Measurements from ENCODE around the gene MAPKBP1. TPM values are rescaled to one million over a fixed set of nuclear protein-coding genes. Genes with fewer than 3 reads are reported as not detected.

The MAPKBP1 gene
- total and polyA plus RNA-seq, 2 of the 8 experiments (the other 6 are each of a cell fraction or from before 2014, with no cell fraction given), result 4.3 to 11.3 TPM

DNA sequence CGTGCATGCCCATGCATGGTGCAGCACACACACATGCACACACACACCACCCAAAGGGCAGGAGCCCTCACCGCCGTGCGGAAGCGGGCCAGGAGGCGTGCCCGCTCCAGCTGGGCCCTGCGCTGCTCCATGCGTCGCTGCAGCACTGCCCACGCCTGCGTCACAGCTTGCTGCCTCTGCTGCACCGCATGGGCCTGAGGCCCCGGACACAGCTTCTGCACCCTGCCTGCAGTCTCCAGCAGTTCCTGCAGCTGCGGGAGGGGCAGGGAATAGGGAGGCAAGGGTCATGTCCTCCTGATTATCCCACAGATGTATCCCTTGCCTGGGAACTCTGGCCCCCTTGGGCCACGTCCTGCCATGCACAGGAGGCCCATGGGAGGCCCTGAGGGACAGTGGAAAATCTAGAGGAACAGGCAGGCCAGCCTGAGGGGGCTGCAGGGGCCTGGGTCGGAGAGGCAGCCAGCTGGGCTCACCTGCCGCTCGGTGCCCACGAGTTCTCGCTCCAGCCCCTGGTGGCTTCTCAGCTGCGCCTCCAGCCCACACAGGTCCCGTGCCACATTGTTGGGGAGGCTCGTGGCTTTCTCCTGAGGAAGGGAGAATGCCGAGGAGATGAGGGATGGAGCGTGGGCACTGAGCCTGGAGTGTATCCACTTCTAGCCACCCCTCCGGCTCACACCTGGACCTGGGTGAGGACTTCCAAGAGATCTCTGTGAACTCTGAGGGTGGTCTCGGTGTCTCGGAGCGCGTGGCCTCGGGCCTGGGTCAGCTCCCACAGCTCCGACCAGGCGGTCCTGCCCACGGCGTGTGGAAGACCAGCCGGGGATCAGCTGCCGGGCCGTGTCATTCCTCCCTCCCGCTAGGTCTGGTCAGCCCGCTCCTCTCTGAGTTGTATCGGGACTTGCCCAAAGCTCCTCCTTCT lies 95.7 kb downstream of the MAPKBP1 start:
- H3K9me3 ChIP-seq (ENCODE audit: insufficient read depth in 2 of 2, low read depth in 1 of 2, low read length in 1 of 2), result no peaks in the 10 kb centered on the region
- no peak overlapping the region for H4K5ac ChIP-seq (ENCODE audit: insufficient read length, low read depth, low read length)
- H2BK15ac ChIP-seq (ENCODE audit: low read length), result no peak overlapping the region
- peak overlapping the region; percentile 59; the same call in 1 of the 2 replicates for H4K8ac ChIP-seq (ENCODE audit: extremely low read depth, insufficient read depth, low read length)
- H3K27me3 ChIP-seq (replicated peaks in 1 of 4; ENCODE audit: control insufficient read depth in 3 of 4, extremely low read depth in 1 of 4, insufficient read depth in 3 of 4, low read length in 3 of 4), result no peaks in the 10 kb centered on the region
- no peak overlapping the region for H3K4ac ChIP-seq (replicated peaks; ENCODE audit: insufficient read length, low read depth, low read length)
- H3K14ac ChIP-seq (ENCODE audit: insufficient read length), result no peak overlapping the region
- H3K18ac ChIP-seq (ENCODE audit: extremely low read depth, low read length), result no peak overlapping the region
- H3K23me2 ChIP-seq (ENCODE audit: low read depth, low read length), result no peaks in the 10 kb centered on the region
- no peak overlapping the region for H3K23ac ChIP-seq (ENCODE audit: insufficient read length)
- H2AFZ ChIP-seq (ENCODE audit: low read length), result no peak overlapping the region
- no peak overlapping the region for H3K27ac ChIP-seq (ENCODE audit: low read depth, low read length)
- CTCF ChIA-PET (ENCODE audit: partially characterized antibody), result interaction anchor here (0.6 to 2.7 kb wide), 16 partner anchors 8 to 132 kb away, joined by 3 to 9 read pairs (median 5); partner anchors contain the start of gene MAPKBP1
- H2BK12ac ChIP-seq (ENCODE audit: low read depth, low read length), result peak overlapping the region; percentile 39; the same call in 1 of the 2 replicates
- no peak overlapping the region for H2BK120ac ChIP-seq (replicated peaks; ENCODE audit: low read depth, low read length)
- H3K79me1 ChIP-seq (ENCODE audit: low read depth, low read length), result no peaks in the 10 kb centered on the region
- H2BK5ac ChIP-seq (ENCODE audit: low read depth, low read length), result 0 out of 2 replicates have a peak overlapping the region, but pooled peaks have one; percentile 52
- FAIRE-seq, result no peak
- H2BK20ac ChIP-seq (ENCODE audit: low read length), result 0 out of 2 replicates have a peak overlapping the region, but pooled peaks have one; percentile 32
- no peaks in the 10 kb centered on the region for H3K36me3 ChIP-seq (ENCODE audit: control insufficient read depth in 2 of 4, insufficient read depth in 4 of 4, low read length in 3 of 4)
- H3K4me1 ChIP-seq (replicated peaks in 1 of 4; ENCODE audit: control insufficient read depth in 3 of 4, insufficient read depth in 4 of 4, low read length in 3 of 4), result peaks cover 0 to 3% (median under 1%) of the 10 kb centered on the region in 4 experiments; a peak in 3 of 7 replicates
- peaks cover 0 to 2% of the 10 kb centered on the region in 2 experiments for H4K20me1 ChIP-seq (replicated peaks in 1 of 2; ENCODE audit: control insufficient read depth in 1 of 2, insufficient read depth in 2 of 2, low read length in 2 of 2)
- no peak overlapping the region for H3K4me3 ChIP-seq (ENCODE audit: extremely low read depth in 1 of 4, insufficient read depth in 2 of 4, low read depth in 3 of 4, low read length in 4 of 4)
- no peak overlapping the region for H2AK5ac ChIP-seq (ENCODE audit: low read depth, low read length)
- no peak overlapping the region for H3K4me2 ChIP-seq (ENCODE audit: insufficient read depth in 1 of 2, low read depth in 2 of 2, low read length in 2 of 2)
- H3K79me2 ChIP-seq (ENCODE audit: control insufficient read depth in 1 of 2, insufficient read depth in 2 of 2, low read length in 2 of 2), result no peaks in the 10 kb centered on the region
- H3K9ac ChIP-seq (replicated peaks in 1 of 4; ENCODE audit: extremely low read depth in 1 of 4, low read depth in 3 of 4, low read length in 3 of 4), result no peak overlapping the region
- no peak for DNase-seq (ENCODE audit: low read depth in 1 of 2, low spot score in 2 of 2)
- no peak overlapping the region for H4K91ac ChIP-seq (replicated peaks; ENCODE audit: insufficient read length, low read length)
- POLR2A ChIA-PET (ENCODE audit: partially characterized antibody), result interaction anchor here (1.2 to 2.2 kb wide), 3 partner anchors 18 to 25 kb away, joined by 3 to 4 read pairs (median 3); no protein-coding TSS in a partner anchor
- no peak overlapping the region for H3K56ac ChIP-seq (replicated peaks; ENCODE audit: insufficient read length, low read depth, low read length)
- 92% methylated on average over 42 of the region's 42 CpGs; no CpG with 5 or more reads in 1 of the 2 experiments for WGBS, 2 experiments (ENCODE audit: extremely low coverage in 1 of 2, insufficient coverage in 1 of 2, insufficient read length in 1 of 2, insufficient replicate concordance in 2 of 2, low coverage in 1 of 2, low lambda C conversion rate in 2 of 2, missing lambda C conversion rate in 1 of 2)
- TF ChIP-seq, protein P1, sequence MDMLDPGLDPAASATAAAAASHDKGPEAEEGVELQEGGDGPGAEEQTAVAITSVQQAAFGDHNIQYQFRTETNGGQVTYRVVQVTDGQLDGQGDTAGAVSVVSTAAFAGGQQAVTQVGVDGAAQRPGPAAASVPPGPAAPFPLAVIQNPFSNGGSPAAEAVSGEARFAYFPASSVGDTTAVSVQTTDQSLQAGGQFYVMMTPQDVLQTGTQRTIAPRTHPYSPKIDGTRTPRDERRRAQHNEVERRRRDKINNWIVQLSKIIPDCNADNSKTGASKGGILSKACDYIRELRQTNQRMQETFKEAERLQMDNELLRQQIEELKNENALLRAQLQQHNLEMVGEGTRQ (IDR thresholded peaks at IDR 0.05; ENCODE audit: low read length), result no peak
- no peak for TF ChIP-seq BRCA1 (IDR thresholded peaks at IDR 0.05; ENCODE audit: low read depth, low read length)
- no peak for TF ChIP-seq RBBP5 (IDR thresholded peaks at IDR 0.05; ENCODE audit: borderline replicate concordance, low read depth, low read length)
- no peak for TF ChIP-seq HDAC2 (IDR thresholded peaks at IDR 0.05; ENCODE audit: borderline replicate concordance in 1 of 2, low read depth in 2 of 2, low read length in 2 of 2)
- TF ChIP-seq HDAC6 (IDR thresholded peaks at IDR 0.05; ENCODE audit: low read depth, low read length), result no peak
- TF ChIP-seq POLR2A (IDR thresholded peaks at IDR 0.05; ENCODE audit: control extremely low read depth in 1 of 2, low read depth in 2 of 2, low read length in 2 of 2), result no peak
- no peak for TF ChIP-seq KDM4A (IDR thresholded peaks at IDR 0.05; ENCODE audit: low read depth, low read length, severe bottlenecking)
- TF ChIP-seq TBP (IDR thresholded peaks at IDR 0.05; ENCODE audit: low read depth, low read length), result no peak
- no peak for TF ChIP-seq CTBP2 (IDR thresholded peaks at IDR 0.05; ENCODE audit: borderline replicate concordance, insufficient read depth, insufficient read length, low read length)

Measured in H1 (cell line).